PC-3 (cell line): ENCODE results near the gene SHROOM3. TPM values are rescaled to one million over a fixed set of nuclear protein-coding genes. Genes with fewer than 3 reads are reported as not detected.

Experiments used
- ATAC-seq: fragments of 200-7000 bp; cut with Tn5 transposase; 2 replicates; pipeline ENCODE4 v1.9.1; 2020; ENCODE audit warnings: mild to moderate bottlenecking, moderate library complexity
- BruUV-seq: library from RNA; stranded (reverse); fragments of 400-500 nt; replicated peaks from 2 replicates; lab custom pipeline; 2021; lab: Mats Ljungman, UMichigan
- CTCF ChIA-PET: fragments of 300-600 bp; sonication (Branson Sonifier 250); formaldehyde crosslinking; loops from one replicate; lab custom pipeline; 2022; ENCODE audit warnings: antibody characterized with exemption; lab: Charles Lee
- POLR2A ChIA-PET: fragments of 300-600 bp; sonication (Branson Sonifier 250); formaldehyde crosslinking; loops from one replicate; lab custom pipeline; 2022; ENCODE audit warnings: antibody characterized with exemption; ENCODE audit not compliant: unreplicated experiment; lab: Charles Lee
- DNase-seq: peaks from one replicate; pipeline ENCODE4 v3.0.0-alpha.2; 2015
- H2AFZ ChIP-seq: fragments of 300-600 bp; sonication (generic); 2 replicates; pipeline ENCODE4 v1.6.0; 2016; ENCODE audit warnings: antibody characterized with exemption, low read length
- H3F3A ChIP-seq: fragments of 300-600 bp; sonication (generic); one replicate; pipeline ENCODE4 v1.6.0; 2017; ENCODE audit warnings: antibody characterized with exemption, low read length, control low read depth, mild to moderate bottlenecking; ENCODE audit not compliant: unreplicated experiment
- H3K27ac ChIP-seq: fragments of 300-600 bp; sonication (generic); 2 replicates; pipeline ENCODE4 v1.5.1; 2016; ENCODE audit warnings: mild to moderate bottlenecking, low read length
- H3K27me3 ChIP-seq: fragments of 300-600 bp; sonication (generic); 2 replicates; pipeline ENCODE4 v1.6.1; 2016; ENCODE audit warnings: low read length, mixed read lengths
- H3K36me3 ChIP-seq: fragments of 300-600 bp; sonication (generic); 2 replicates; pipeline ENCODE4 v1.6.1; 2016; ENCODE audit warnings: low read depth, mixed run types, low read length, mixed read lengths
- H3K4me1 ChIP-seq: fragments of 300-600 bp; sonication (generic); 2 replicates; pipeline ENCODE4 v1.5.1; 2016; ENCODE audit warnings: low read length; ENCODE audit not compliant: insufficient read depth
- H3K4me2 ChIP-seq: fragments of 300-600 bp; sonication (generic); 2 replicates; pipeline ENCODE4 v1.6.0; 2016; ENCODE audit warnings: low read length
- H3K4me3 ChIP-seq: fragments of 300-600 bp; sonication (generic); 2 replicates; pipeline ENCODE4 v1.5.1; 2016; ENCODE audit warnings: mild to moderate bottlenecking, low read length, mixed read lengths
- H3K79me2 ChIP-seq: fragments of 300-600 bp; sonication (generic); 2 replicates; pipeline ENCODE4 v1.6.1; 2017; ENCODE audit warnings: low read length, mixed read lengths
- H3K9ac ChIP-seq: fragments of 300-600 bp; sonication (generic); 2 replicates; pipeline ENCODE4 v1.6.0; 2016; ENCODE audit warnings: mild to moderate bottlenecking, low read length
- H3K9me2 ChIP-seq: fragments of 300-600 bp; sonication (generic); replicated peaks from 2 replicates; pipeline ENCODE4 v1.6.1; 2016; ENCODE audit warnings: mixed run types, low read length, mixed read lengths
- H3K9me3 ChIP-seq: fragments of 300-600 bp; sonication (generic); 2 replicates; pipeline ENCODE4 v1.6.1; 2016; ENCODE audit warnings: low read length, mixed read lengths
- H4K20me1 ChIP-seq: fragments of 300-600 bp; sonication (generic); 2 replicates; pipeline ENCODE4 v1.6.1; 2016; ENCODE audit warnings: low read length, mixed read lengths
- CTCF ChIP-seq: fragments of 300-600 bp; sonication (generic); conservative IDR thresholded peaks from 2 replicates; pipeline ENCODE4 v1.5.1; 2017; ENCODE audit warnings: antibody characterized with exemption, low read depth, mild to moderate bottlenecking, low read length
- EZH2 ChIP-seq: fragments of 300-600 bp; sonication (generic); IDR thresholded peaks from one replicate; pipeline ENCODE4 v1.6.1; 2017; ENCODE audit warnings: antibody characterized with exemption, mild to moderate bottlenecking, low read length; ENCODE audit not compliant: unreplicated experiment
- EZH2phosphoT487 ChIP-seq: fragments of 300-600 bp; sonication (generic); IDR thresholded peaks from 2 replicates; pipeline ENCODE4 v1.6.1; 2018; ENCODE audit warnings: mild to moderate bottlenecking, antibody characterized with exemption, low read length, borderline replicate concordance
- intact Hi-C: fragments of 100-400 bp; cut with micrococcal nuclease; formaldehyde crosslinking; loops from 2 replicates; pipeline ENCODE4 v1.9.0; 2023
- total RNA-seq: library from RNA; depleted of rRNA; stranded (reverse); fragments of >200 nt; gene quantifications from 2 replicates; pipeline ENCODE4 v1.2.3, GENCODE V29; 2014

SHROOM3 gene
- total RNA-seq, 1 experiment from 2014 or later: 27.8 TPM

- Histone ChIP-seq H3K4me3 (0 out of 2 replicates have a peak overlapping the region, but pooled peaks have one; percentile 25), H3K9me3 (no peaks in the 10 kb centered on the region), H3K9ac (peak overlapping the region; percentile 38; the same call in 1 of the 2 replicates), H3K79me2 (no peaks in the 10 kb centered on the region), H3F3A (peaks cover 5% of the 10 kb centered on the region), H3K36me3 (no peaks in the 10 kb centered on the region), H3K4me2 (peak overlapping the region; percentile 69; the same call in 1 of the 2 replicates), H3K27ac (peak overlapping the region; percentile 92), H3K9me2 (no peaks in the 10 kb centered on the region), H3K4me1 (peaks cover 29% of the 10 kb centered on the region), H4K20me1 (no peaks in the 10 kb centered on the region), H2AFZ (peak overlapping the region; percentile 63), H3K27me3 (no peaks in the 10 kb centered on the region)
- BruUV-seq: no TSS peak
- ATAC-seq (no peak), DNase-seq (peak; percentile 35)
- ChIA-PET POLR2A (no interaction called here), CTCF (no interaction called here)
- intact Hi-C loops: no loop called here
- TF ChIP-seq CTCF (no peak), EZH2phosphoT487 (no peak), EZH2 (no peak)
These were observed 128.6 kb downstream of the SHROOM3 start for GRCh38 chr4:76563454-76564122.

- peaks cover 5% of the 10 kb centered on the region for H3F3A ChIP-seq
- DNase-seq (no peak), ATAC-seq (no peak)
- H4K20me1 ChIP-seq: no peaks in the 10 kb centered on the region
- no peak overlapping the region for H2AFZ ChIP-seq
- H3K27ac ChIP-seq: peak overlapping the region; percentile 92
- BruUV-seq: no TSS peak
- H3K79me2 ChIP-seq: no peaks in the 10 kb centered on the region
- no peaks in the 10 kb centered on the region for H3K36me3 ChIP-seq
- ChIA-PET CTCF (no interaction called here), POLR2A (no interaction called here)
- no peaks in the 10 kb centered on the region for H3K9me2 ChIP-seq
- no peak for TF ChIP-seq EZH2
- no peak for TF ChIP-seq CTCF
- peak overlapping the region; percentile 69; the same call in 1 of the 2 replicates for H3K4me2 ChIP-seq
- H3K9ac ChIP-seq: peak overlapping the region; percentile 38; the same call in 1 of the 2 replicates
- intact Hi-C loops: no loop called here
- H3K27me3 ChIP-seq: no peaks in the 10 kb centered on the region
- no peak overlapping the region for H3K4me3 ChIP-seq
- H3K9me3 ChIP-seq: no peaks in the 10 kb centered on the region
- H3K4me1 ChIP-seq: peaks cover 34% of the 10 kb centered on the region
These were observed 129.3 kb downstream of the SHROOM3 start for GRCh38 chr4:76564123-76564915.

- H3K36me3 ChIP-seq: no peaks in the 10 kb centered on the region
- no peak overlapping the region for H2AFZ ChIP-seq
- no peaks in the 10 kb centered on the region for H3K27me3 ChIP-seq
- H3F3A ChIP-seq: no peaks in the 10 kb centered on the region
- H3K4me3 ChIP-seq: no peak overlapping the region
- no peak overlapping the region for H3K4me2 ChIP-seq
- H3K9ac ChIP-seq: no peak overlapping the region
- ChIA-PET POLR2A (no interaction called here), CTCF (no interaction called here)
- no TSS peak for BruUV-seq
- DNase-seq (no peak), ATAC-seq (no peak)
- H3K27ac ChIP-seq: no peak overlapping the region
- no peaks in the 10 kb centered on the region for H3K9me2 ChIP-seq
- intact Hi-C loops: no loop called here
- TF ChIP-seq EZH2phosphoT487: no peak
- no peak for TF ChIP-seq CTCF
- no peak for TF ChIP-seq EZH2
- H4K20me1 ChIP-seq: no peaks in the 10 kb centered on the region
- H3K4me1 ChIP-seq: peaks cover 39% of the 10 kb centered on the region
- no peaks in the 10 kb centered on the region for H3K79me2 ChIP-seq
- no peaks in the 10 kb centered on the region for H3K9me3 ChIP-seq
These were observed 133.2 kb downstream of the SHROOM3 start for GRCh38 chr4:76568262-76568661.
